H9 (cell line): ENCODE data around the gene MPV17L2. TPM values are rescaled to one million over a fixed set of nuclear protein-coding genes. Genes with fewer than 3 reads are reported as not detected.

Source experiments
- DNase-seq: peaks from one replicate; pipeline ENCODE4 v3.0.0-alpha.2; 2017
- H2AFZ ChIP-seq: one replicate; pipeline ENCODE4 v1.6.1; 2013; ENCODE audit warnings: mild to moderate bottlenecking, low read length, control low read depth, moderate library complexity
- H2AK5ac ChIP-seq: 2 replicates; pipeline ENCODE4 v1.6.1; 2013; ENCODE audit warnings: low read length, control low read depth, mixed read lengths; ENCODE audit not compliant: insufficient read length
- H2BK120ac ChIP-seq: one replicate; pipeline ENCODE4 v1.6.1; 2013; ENCODE audit warnings: low read depth, mild to moderate bottlenecking, low read length, control low read depth, inconsistent platforms; ENCODE audit not compliant: poor library complexity, severe bottlenecking
- H2BK12ac ChIP-seq: 2 replicates; pipeline ENCODE4 v1.6.1; 2013; ENCODE audit warnings: low read length, control low read depth, mixed read lengths, low read depth; ENCODE audit not compliant: insufficient read length
- H2BK15ac ChIP-seq: 2 replicates; pipeline ENCODE4 v1.6.1; 2013; ENCODE audit warnings: low read depth, low read length, control low read depth
- H2BK20ac ChIP-seq: one replicate; pipeline ENCODE4 v1.6.1; 2013; ENCODE audit warnings: low read depth, mild to moderate bottlenecking, low read length, control low read depth, inconsistent platforms; ENCODE audit not compliant: poor library complexity, severe bottlenecking
- H2BK5ac ChIP-seq: 2 replicates; pipeline ENCODE4 v1.6.1; 2013; ENCODE audit warnings: low read length, control low read depth, mixed read lengths; ENCODE audit not compliant: insufficient read length
- H3K14ac ChIP-seq: 2 replicates; pipeline ENCODE4 v1.6.1; 2013; ENCODE audit warnings: low read length, control low read depth; ENCODE audit not compliant: insufficient read depth
- H3K18ac ChIP-seq: 2 replicates; pipeline ENCODE4 v1.6.1; 2013; ENCODE audit warnings: low read depth, mild to moderate bottlenecking, mixed read lengths, low read length, control low read depth; ENCODE audit not compliant: insufficient read length
- H3K23ac ChIP-seq: 2 replicates; pipeline ENCODE4 v1.6.1; 2013; ENCODE audit warnings: low read length, control low read depth, mixed read lengths, low read depth; ENCODE audit not compliant: insufficient read length
- H3K23me2 ChIP-seq: 2 replicates; pipeline ENCODE4 v1.6.1; 2013; ENCODE audit warnings: low read depth, mild to moderate bottlenecking, mixed read lengths, low read length, control low read depth; ENCODE audit not compliant: insufficient read length, poor library complexity, severe bottlenecking
- H3K27ac ChIP-seq: 2 replicates; pipeline ENCODE4 v1.5.1; 2013; ENCODE audit warnings: low read length, control low read depth, mixed read lengths, low read depth; ENCODE audit not compliant: insufficient read length
- H3K27me3 ChIP-seq: 2 replicates; pipeline ENCODE4 v1.6.1; 2013; ENCODE audit warnings: low read length, control low read depth, inconsistent platforms; ENCODE audit not compliant: insufficient read depth
- H3K4ac ChIP-seq: 2 replicates; pipeline ENCODE4 v1.6.1; 2013; ENCODE audit warnings: low read depth, mild to moderate bottlenecking, control low read depth, inconsistent platforms, low read length, moderate library complexity
- H3K4me1 ChIP-seq: 2 replicates; pipeline ENCODE4 v1.6.1; 2013; ENCODE audit warnings: low read length, control low read depth, inconsistent platforms; ENCODE audit not compliant: insufficient read depth
- H3K4me2 ChIP-seq: 2 replicates; pipeline ENCODE4 v1.6.1; 2013; ENCODE audit warnings: low read length, control low read depth, mixed read lengths; ENCODE audit not compliant: insufficient read length, insufficient read depth
- H3K56ac ChIP-seq: 2 replicates; pipeline ENCODE4 v1.6.1; 2013; ENCODE audit warnings: low read depth, mild to moderate bottlenecking, mixed read lengths, low read length, control low read depth; ENCODE audit not compliant: insufficient read length
- H3K79me1 ChIP-seq: 2 replicates; pipeline ENCODE4 v1.6.1; 2013; ENCODE audit warnings: low read depth, mild to moderate bottlenecking, moderate library complexity, low read length, control low read depth, inconsistent platforms; ENCODE audit not compliant: insufficient read depth, poor library complexity, severe bottlenecking
- H3K79me2 ChIP-seq: 2 replicates; pipeline ENCODE4 v1.6.1; 2013; ENCODE audit warnings: low read length, control low read depth, inconsistent platforms; ENCODE audit not compliant: insufficient read depth
- H3K9ac ChIP-seq: 2 replicates; pipeline ENCODE4 v1.6.1; 2013; ENCODE audit warnings: low read length, control low read depth, mixed read lengths; ENCODE audit not compliant: insufficient read length; ENCODE audit errors: extremely low read depth
- H3K9me3 ChIP-seq: one replicate; pipeline ENCODE4 v1.6.1; 2013; ENCODE audit warnings: low read depth, low read length, inconsistent platforms; ENCODE audit not compliant: control insufficient read depth
- H3T11ph ChIP-seq: one replicate; pipeline ENCODE4 v1.6.1; 2013; ENCODE audit warnings: mild to moderate bottlenecking, low read length, control low read depth, inconsistent platforms
- H4K20me1 ChIP-seq: one replicate; pipeline ENCODE4 v1.6.1; 2013; ENCODE audit not compliant: control insufficient read depth, insufficient read length, insufficient read depth
- H4K5ac ChIP-seq: 2 replicates; pipeline ENCODE4 v1.6.1; 2013; ENCODE audit warnings: low read depth, mild to moderate bottlenecking, mixed read lengths, low read length, control low read depth; ENCODE audit not compliant: insufficient read length
- H4K8ac ChIP-seq: replicated peaks from 2 replicates; pipeline ENCODE4 v1.6.1; 2013; ENCODE audit warnings: low read length, control low read depth, mixed read lengths, low read depth; ENCODE audit not compliant: insufficient read length
- H4K91ac ChIP-seq: 2 replicates; pipeline ENCODE4 v1.6.1; 2013; ENCODE audit warnings: low read depth, mild to moderate bottlenecking, moderate library complexity, mixed read lengths, low read length, control low read depth; ENCODE audit not compliant: insufficient read length
- H3K27ac Mint-ChIP-seq, 3 experiments: 2 replicates in 2 of 3; 3 replicates in 1 of 3; pipeline ENCODE4 v1.8.0; 2020 to 2021; ENCODE audit warnings: mixed read lengths in 3 of 3, mild to moderate bottlenecking in 1 of 3, moderate library complexity in 1 of 3
- H3K27me3 Mint-ChIP-seq: 2 replicates; pipeline ENCODE4 v1.8.0; 2021; ENCODE audit warnings: low read depth, mild to moderate bottlenecking, moderate library complexity, mixed read lengths
- H3K36me3 Mint-ChIP-seq, 3 experiments: 2 replicates in 2 of 3; 3 replicates in 1 of 3; pipeline ENCODE4 v1.8.0; 2020 to 2021; ENCODE audit warnings: low read depth in 3 of 3, mixed read lengths in 3 of 3; ENCODE audit not compliant: insufficient read depth in 1 of 3
- H3K4me1 Mint-ChIP-seq, 2 experiments: 2 replicates each; pipeline ENCODE4 v1.8.0; 2020; ENCODE audit warnings: mixed read lengths in 2 of 2
- H3K4me3 Mint-ChIP-seq, 2 experiments: 2 replicates in 1 of 2; 3 replicates in 1 of 2; pipeline ENCODE4 v1.8.0; 2020 to 2021; ENCODE audit warnings: mild to moderate bottlenecking in 2 of 2, mixed read lengths in 2 of 2, moderate library complexity in 1 of 2
- H3K9me3 Mint-ChIP-seq, 2 experiments: 2 replicates in 1 of 2; 3 replicates in 1 of 2; pipeline ENCODE4 v1.8.0; 2020; ENCODE audit warnings: mild to moderate bottlenecking in 2 of 2, mixed read lengths in 2 of 2, moderate library complexity in 1 of 2
- CTCF ChIP-seq: fragments of 200-600 bp; sonication (generic); conservative IDR thresholded peaks from 3 replicates; pipeline ENCODE4 v1.8.0; 2021; ENCODE audit warnings: antibody characterized with exemption, mild to moderate bottlenecking
- WGBS: extraction: QIAGEN DNeasy Blood & Tissue Kit; methylation state at CpG from one replicate; pipeline ENCODE4 v1.1.7; 2013; ENCODE audit warnings: missing lambda C conversion rate, low lambda C conversion rate, mixed read lengths; ENCODE audit not compliant: insufficient read length; ENCODE audit errors: extremely low coverage; 5-methylcytosine and 5-hydroxymethylcytosine counted together
- total RNA-seq: library from RNA; stranded (reverse); gene quantifications from 2 replicates; pipeline ENCODE4 v1.2.1, GENCODE V29; 2021

The MPV17L2 gene
- total RNA-seq, 1 experiment from 2014 or later = 26.4 TPM

GRCh38 chr19:18168673-18169381, 24.2 kb upstream of the MPV17L2 start:
- H4K5ac ChIP-seq = no peak overlapping the region
- no peak overlapping the region for H3K27ac Mint-ChIP-seq
- H3K14ac ChIP-seq = no peak overlapping the region
- no peaks in the 10 kb centered on the region for H3K4me1 ChIP-seq
- H3T11ph ChIP-seq = no peak overlapping the region
- H3K9me3 ChIP-seq = no peaks in the 10 kb centered on the region
- peaks cover 3% of the 10 kb centered on the region for H3K23me2 ChIP-seq
- H3K4ac ChIP-seq = no peak overlapping the region
- no peaks in the 10 kb centered on the region for H3K27me3 Mint-ChIP-seq
- no peak for TF ChIP-seq CTCF
- no peak overlapping the region for H4K8ac ChIP-seq
- no peak overlapping the region for H2AFZ ChIP-seq
- H2BK15ac ChIP-seq = no peak overlapping the region
- H3K36me3 Mint-ChIP-seq = peaks cover 22 to 55% (median 55%) of the 10 kb centered on the region in 3 experiments
- no peaks in the 10 kb centered on the region for H3K27me3 ChIP-seq
- no peaks in the 10 kb centered on the region for H4K20me1 ChIP-seq
- no peaks in the 10 kb centered on the region for H3K79me1 ChIP-seq
- no CpG with 5 or more reads among the region's 66 CpGs for WGBS
- peaks cover 5 to 8% of the 10 kb centered on the region in 2 experiments for H3K4me1 Mint-ChIP-seq
- no peak overlapping the region for H2BK12ac ChIP-seq
- H4K91ac ChIP-seq = no peak overlapping the region
- H3K9me3 Mint-ChIP-seq = no peaks in the 10 kb centered on the region
- no peak overlapping the region for H3K9ac ChIP-seq
- no peak overlapping the region for H3K23ac ChIP-seq
- H2BK120ac ChIP-seq = no peak overlapping the region
- no peak overlapping the region for H3K4me2 ChIP-seq
- no peak for DNase-seq
- no peak overlapping the region for H3K56ac ChIP-seq
- no peak overlapping the region for H3K27ac ChIP-seq
- H3K79me2 ChIP-seq = no peaks in the 10 kb centered on the region
- no peak overlapping the region for H3K4me3 Mint-ChIP-seq
- H2BK5ac ChIP-seq = no peak overlapping the region
- H3K18ac ChIP-seq = no peak overlapping the region
- H2BK20ac ChIP-seq = no peak overlapping the region
- no peak overlapping the region for H2AK5ac ChIP-seq
